Keratinocyte (primary cell): ENCODE data around the gene LOXHD1.

Source experiments
- EZH2 ChIP-seq: IDR thresholded peaks from one replicate; pipeline ENCODE4 v1.6.1; 2012; ENCODE audit warnings: inconsistent platforms, mild to moderate bottlenecking, low read length, moderate library complexity
- TF ChIP-seq, protein P1 (sequence below), 3 experiments: IDR thresholded peaks in 1 of 3; conservative IDR thresholded peaks in 1 of 3; optimal IDR thresholded peaks in 1 of 3; 2 replicates in 2 of 3; 3 replicates in 1 of 3; pipeline versions ENCODE3 to v1.5.1; 2011; ENCODE audit warnings: low read length in 3 of 3, mild to moderate bottlenecking in 3 of 3, moderate library complexity in 2 of 3, control low read depth in 1 of 3, inconsistent platforms in 1 of 3; ENCODE audit not compliant: insufficient read depth in 2 of 3; ENCODE audit errors: extremely low read depth in 1 of 3

DNA sequence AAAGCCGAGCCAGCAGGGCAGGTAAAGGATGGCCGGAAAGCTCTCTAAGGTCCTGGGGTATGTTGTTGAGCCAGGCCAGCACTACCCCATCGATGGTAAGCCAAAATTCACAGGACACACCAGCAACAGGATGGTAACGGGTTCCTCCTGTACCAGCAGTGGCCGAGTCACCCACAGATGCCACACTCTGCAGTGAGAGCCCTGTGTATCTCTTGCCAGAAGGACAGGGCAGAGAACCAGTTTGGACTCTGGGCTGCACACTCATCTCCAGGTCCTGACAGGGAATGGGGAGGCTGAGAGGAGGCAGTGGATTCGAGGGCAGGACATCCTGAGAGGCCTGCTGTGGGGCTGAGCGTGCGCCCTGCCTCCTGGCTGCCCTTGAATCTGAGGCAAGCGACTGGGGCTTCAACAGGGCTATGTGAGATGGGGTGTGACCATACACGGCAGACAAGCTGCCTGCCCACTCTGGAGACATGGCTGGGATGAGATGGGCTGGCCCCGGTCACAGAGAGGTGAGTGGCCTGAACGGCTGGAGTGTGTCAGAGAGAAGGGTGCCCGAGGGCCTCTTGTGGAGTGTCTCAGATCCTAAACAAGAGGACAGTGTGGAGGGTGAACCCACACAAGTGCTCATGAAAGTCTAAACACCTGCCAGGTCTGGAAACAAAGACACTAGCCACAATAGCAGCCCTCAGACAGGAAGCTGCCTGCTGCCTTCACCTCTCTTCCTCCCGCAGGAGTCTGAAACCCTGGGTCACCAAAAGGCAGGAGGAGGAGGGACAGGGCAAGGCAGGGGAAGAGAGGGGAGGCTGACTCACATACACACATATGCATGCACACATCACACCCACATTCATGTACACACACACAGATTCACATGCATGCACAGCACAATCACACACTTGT is 182.3 kb downstream of the LOXHD1 start:
- TF ChIP-seq, protein P1, sequence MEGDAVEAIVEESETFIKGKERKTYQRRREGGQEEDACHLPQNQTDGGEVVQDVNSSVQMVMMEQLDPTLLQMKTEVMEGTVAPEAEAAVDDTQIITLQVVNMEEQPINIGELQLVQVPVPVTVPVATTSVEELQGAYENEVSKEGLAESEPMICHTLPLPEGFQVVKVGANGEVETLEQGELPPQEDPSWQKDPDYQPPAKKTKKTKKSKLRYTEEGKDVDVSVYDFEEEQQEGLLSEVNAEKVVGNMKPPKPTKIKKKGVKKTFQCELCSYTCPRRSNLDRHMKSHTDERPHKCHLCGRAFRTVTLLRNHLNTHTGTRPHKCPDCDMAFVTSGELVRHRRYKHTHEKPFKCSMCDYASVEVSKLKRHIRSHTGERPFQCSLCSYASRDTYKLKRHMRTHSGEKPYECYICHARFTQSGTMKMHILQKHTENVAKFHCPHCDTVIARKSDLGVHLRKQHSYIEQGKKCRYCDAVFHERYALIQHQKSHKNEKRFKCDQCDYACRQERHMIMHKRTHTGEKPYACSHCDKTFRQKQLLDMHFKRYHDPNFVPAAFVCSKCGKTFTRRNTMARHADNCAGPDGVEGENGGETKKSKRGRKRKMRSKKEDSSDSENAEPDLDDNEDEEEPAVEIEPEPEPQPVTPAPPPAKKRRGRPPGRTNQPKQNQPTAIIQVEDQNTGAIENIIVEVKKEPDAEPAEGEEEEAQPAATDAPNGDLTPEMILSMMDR (optimal IDR thresholded peaks at IDR 0.05 in 1 of 3, IDR thresholded peaks at IDR 0.05 in 1 of 3, conservative IDR thresholded peaks at IDR 0.05 in 1 of 3; ENCODE audit: extremely low read depth in 1 of 3, insufficient read depth in 2 of 3, low read length in 3 of 3): no peak
- no peak for TF ChIP-seq EZH2
